Hematopoietic multipotent progenitor cell (in vitro differentiated cells): Measurements from ENCODE around the gene GAS7. TPM values are rescaled to one million over a fixed set of nuclear protein-coding genes. Genes with fewer than 3 reads are reported as not detected.
A peak's percentile ranks its signal among the peaks of the same experiment; 100 is the strongest.

Experiments
- DNase-seq, 3 donors: peaks; one replicate each; pipeline ENCODE4 v3.0.0-alpha.2; 2011 to 2015; ENCODE audit warnings: low read depth in 2 of 3, low spot score in 2 of 3
- total RNA-seq: library from RNA; depleted of rRNA; stranded (reverse); fragments of >200 nt; gene quantifications from one replicate; pipeline ENCODE4 v1.2.3, GENCODE V29; 2012

Gene GAS7
- total RNA-seq, 1 donor, result 16.2 TPM

- no peak for DNase-seq
Measured at GRCh38 chr17:9905078-9905415, 293.4 kb downstream of the GAS7 start, which contains the start of gene RCVRN. Gene RCVRN (minus strand): TSS chr17:9905271. CDS start chr17:9905180, 91 bp downstream.

- no peak for DNase-seq
Measured at GRCh38 chr17:9904277-9905077, 293.9 kb downstream of the GAS7 start.

- DNase-seq, result no peak
Measured at GRCh38 chr17:9902120-9902519, 296.3 kb downstream of the GAS7 start.

GRCh38 chr17:9900784-9901183 lies 297.6 kb downstream of the GAS7 start:
- DNase-seq, result no peak

GRCh38 chr17:9900044-9900594 lies 298.3 kb downstream of the GAS7 start:
- DNase-seq, result no peak

GRCh38 chr17:9899280-9900043 lies 298.9 kb downstream of the GAS7 start:
- no peak for DNase-seq

- no peak for DNase-seq
Measured at GRCh38 chr17:9898812-9899211, 299.6 kb downstream of the GAS7 start.

- DNase-seq, result no peak
Measured at GRCh38 chr17:9897372-9897968, 300.9 kb downstream of the GAS7 start.

GRCh38 chr17:9895923-9896322 lies 302.5 kb downstream of the GAS7 start:
- no peak for DNase-seq

- DNase-seq, result no peak
Measured at GRCh38 chr17:9894231-9894630, 304.2 kb downstream of the GAS7 start.

GRCh38 chr17:9893411-9894012 lies 304.9 kb downstream of the GAS7 start:
- no peak for DNase-seq

GRCh38 chr17:9890124-9890523 lies 308.3 kb downstream of the GAS7 start:
- DNase-seq, result peak in 1 of 3 donors; percentile 16

- DNase-seq, result no peak
Measured at GRCh38 chr17:9887508-9887907, 310.9 kb downstream of the GAS7 start.

- DNase-seq, result no peak
Measured at GRCh38 chr17:9886141-9886930, 312.1 kb downstream of the GAS7 start.

GRCh38 chr17:9883451-9883850 lies 315.0 kb downstream of the GAS7 start:
- no peak for DNase-seq

GRCh38 chr17:9880582-9880999 lies 317.8 kb downstream of the GAS7 start:
- DNase-seq, result no peak

GRCh38 chr17:9878786-9879525 lies 319.4 kb downstream of the GAS7 start:
- no peak for DNase-seq

GRCh38 chr17:9878356-9878755 lies 320.1 kb downstream of the GAS7 start:
- no peak for DNase-seq

GRCh38 chr17:9875441-9875840 lies 323.0 kb downstream of the GAS7 start:
- DNase-seq, result no peak
